ENCODE measurements around the gene STXBP5. TPM values are rescaled to one million over a fixed set of nuclear protein-coding genes. Genes with fewer than 3 reads are reported as not detected.

STXBP5 gene
- total RNA-seq, 1 donor from 2014 or later: 22.3 TPM

DNA sequence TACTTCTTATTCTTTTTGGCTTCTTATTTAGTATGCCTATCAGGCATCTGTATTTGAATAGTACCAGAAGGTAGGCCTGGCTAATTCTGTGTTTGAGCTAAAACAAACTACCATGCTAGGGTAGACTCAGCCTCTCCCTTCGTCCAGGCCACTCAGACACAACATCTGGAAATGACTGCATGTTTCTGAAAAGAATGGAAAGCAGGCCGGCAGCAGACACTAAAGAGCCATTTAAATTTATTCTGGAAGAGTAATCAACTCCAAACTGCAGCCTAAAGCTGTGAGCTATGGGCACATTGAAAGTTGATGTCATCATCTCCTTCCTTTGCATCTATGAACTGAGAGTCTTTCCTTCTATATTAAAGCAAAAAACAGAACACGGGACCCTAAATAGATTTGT is 233.4 kb downstream of the STXBP5 start:
- TF ChIP-seq, protein P1, sequence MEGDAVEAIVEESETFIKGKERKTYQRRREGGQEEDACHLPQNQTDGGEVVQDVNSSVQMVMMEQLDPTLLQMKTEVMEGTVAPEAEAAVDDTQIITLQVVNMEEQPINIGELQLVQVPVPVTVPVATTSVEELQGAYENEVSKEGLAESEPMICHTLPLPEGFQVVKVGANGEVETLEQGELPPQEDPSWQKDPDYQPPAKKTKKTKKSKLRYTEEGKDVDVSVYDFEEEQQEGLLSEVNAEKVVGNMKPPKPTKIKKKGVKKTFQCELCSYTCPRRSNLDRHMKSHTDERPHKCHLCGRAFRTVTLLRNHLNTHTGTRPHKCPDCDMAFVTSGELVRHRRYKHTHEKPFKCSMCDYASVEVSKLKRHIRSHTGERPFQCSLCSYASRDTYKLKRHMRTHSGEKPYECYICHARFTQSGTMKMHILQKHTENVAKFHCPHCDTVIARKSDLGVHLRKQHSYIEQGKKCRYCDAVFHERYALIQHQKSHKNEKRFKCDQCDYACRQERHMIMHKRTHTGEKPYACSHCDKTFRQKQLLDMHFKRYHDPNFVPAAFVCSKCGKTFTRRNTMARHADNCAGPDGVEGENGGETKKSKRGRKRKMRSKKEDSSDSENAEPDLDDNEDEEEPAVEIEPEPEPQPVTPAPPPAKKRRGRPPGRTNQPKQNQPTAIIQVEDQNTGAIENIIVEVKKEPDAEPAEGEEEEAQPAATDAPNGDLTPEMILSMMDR (IDR thresholded peaks at IDR 0.05): no peak
- no peaks in the 10 kb centered on the region for H3K9me3 Mint-ChIP-seq
- ATAC-seq (ENCODE audit: low read depth) (no peak), DNase-seq (no peak)
- ChIA-PET CTCF (no interaction called here), POLR2A (no interaction called here)
- H3K4me3 Mint-ChIP-seq: no peak overlapping the region
- H3K27ac Mint-ChIP-seq: no peak overlapping the region
- H3K4me1 Mint-ChIP-seq: no peaks in the 10 kb centered on the region
- H3K36me3 Mint-ChIP-seq (ENCODE audit: low read depth): no peaks in the 10 kb centered on the region
- H3K27me3 Mint-ChIP-seq: peaks cover 2% of the 10 kb centered on the region
- intact Hi-C loops (cut with micrococcal nuclease): no loop called here

DNA sequence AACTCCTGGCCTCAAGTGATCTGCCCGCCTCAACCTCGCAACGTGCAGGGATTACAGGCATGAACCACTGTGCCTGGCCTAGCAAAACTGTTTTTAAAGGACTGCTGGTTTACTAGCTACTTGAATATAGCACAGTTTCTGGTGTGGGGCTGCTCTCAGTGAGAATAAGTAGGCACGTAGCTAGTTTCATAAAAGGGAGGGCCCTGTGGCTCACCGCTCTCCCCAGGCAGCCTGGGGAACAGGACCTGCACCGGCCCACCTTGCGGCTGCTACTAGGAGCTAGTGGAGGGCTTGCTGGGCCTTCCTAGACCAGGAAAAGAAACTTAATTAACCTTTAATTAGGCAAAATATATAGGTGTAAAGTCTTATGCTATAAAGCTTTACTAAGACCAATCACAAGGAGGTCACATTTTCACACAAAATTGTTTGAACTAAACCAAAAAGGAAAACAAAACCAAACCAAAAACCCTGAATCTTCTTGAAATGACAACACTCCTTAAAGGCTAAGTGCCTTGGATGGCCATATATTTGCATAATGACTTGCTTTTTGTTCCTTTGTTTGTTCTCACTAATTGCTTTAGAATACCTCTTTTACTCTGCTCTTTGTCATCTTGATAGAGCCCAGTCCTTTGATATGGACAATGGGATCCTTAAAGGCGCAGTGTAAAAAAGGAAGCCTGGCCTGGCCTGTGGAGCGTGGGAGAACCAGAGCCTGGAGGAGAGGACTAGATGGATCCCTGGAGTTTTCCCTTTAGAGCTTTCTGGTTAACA is 234.7 kb downstream of the STXBP5 start:
- no peak overlapping the region for H3K27ac Mint-ChIP-seq
- H3K4me1 Mint-ChIP-seq: no peaks in the 10 kb centered on the region
- H3K27me3 Mint-ChIP-seq: peaks cover 2% of the 10 kb centered on the region
- H3K9me3 Mint-ChIP-seq: no peaks in the 10 kb centered on the region
- DNase-seq: no peak
- ChIA-PET CTCF (no interaction called here), POLR2A (no interaction called here)
- ATAC-seq (ENCODE audit: low read depth): no peak
- H3K36me3 Mint-ChIP-seq (ENCODE audit: low read depth): no peaks in the 10 kb centered on the region
- TF ChIP-seq, protein P1 (IDR thresholded peaks at IDR 0.05): no peak
- H3K4me3 Mint-ChIP-seq: no peak overlapping the region
- intact Hi-C loops (cut with micrococcal nuclease): no loop called here

Data from activated B cell treated with CpG ODN at 0.5 μM for 24 hours (primary cell).